Gastrocnemius medialis (tissue), 4 donors: ENCODE data around the gene CCDC107. TPM values are rescaled to one million over a fixed set of nuclear protein-coding genes. Genes with fewer than 3 reads are reported as not detected.
"Not testable (repeated sequence)": the region's sequence is repeated elsewhere in the genome, so short reads cannot be mapped to it uniquely, and the experiment has no call there.

Experiments
- ATAC-seq, 2 donors: fragments of 150-250 bp; one replicate each; pipeline ENCODE4 v1.9.1; 2016
- DNase-seq, 2 donors: peaks; one replicate each; pipeline ENCODE4 v3.0.0-alpha.2; 2019
- H3K27ac ChIP-seq, 4 donors: fragments of 200-600 bp; sonication (generic); 1 replicate in 1 of 4; 2 replicates in 3 of 4; pipeline ENCODE4 v1.5.1; 2016 to 2018; ENCODE audit warnings: mild to moderate bottlenecking in 2 of 4, moderate library complexity in 1 of 4
- H3K27me3 ChIP-seq, 3 donors: fragments of 200-600 bp; sonication (generic) in 2 of 3; 1 replicate in 1 of 3; 2 replicates in 2 of 3; pipeline versions ENCODE4 v1.5.1 to v1.6.0; 2016 to 2019; ENCODE audit warnings: mild to moderate bottlenecking in 1 of 3, moderate library complexity in 1 of 3
- H3K36me3 ChIP-seq, 2 donors: fragments of 200-600 bp; sonication (generic) in 1 of 2; one replicate each; pipeline ENCODE4 v1.5.1; 2017 to 2018
- H3K4me1 ChIP-seq, 2 donors: fragments of 200-600 bp; sonication (generic) in 1 of 2; one replicate each; pipeline ENCODE4 v1.5.1; 2016 to 2017; ENCODE audit warnings: mild to moderate bottlenecking in 2 of 2
- H3K4me3 ChIP-seq, 4 donors: fragments of 200-600 bp; sonication (generic) in 3 of 4; 1 replicate in 1 of 4; 2 replicates in 3 of 4; pipeline ENCODE4 v1.5.1; 2016 to 2019; ENCODE audit warnings: mild to moderate bottlenecking in 2 of 4
- H3K9me3 ChIP-seq, 3 donors: fragments of 200-600 bp; sonication (generic) in 2 of 3; 1 replicate in 1 of 3; 2 replicates in 2 of 3; pipeline ENCODE4 v1.5.1; 2016 to 2019
- CTCF ChIP-seq, 5 experiments: fragments of 450-650 bp in 3 of 5; fragments of 200-600 bp in 2 of 5; sonication (generic) in 2 of 5; IDR thresholded peaks in 4 of 5; conservative IDR thresholded peaks in 1 of 5; 1 replicate in 4 of 5; 2 replicates in 1 of 5; pipeline ENCODE4 v1.5.1; 2016 to 2019; ENCODE audit warnings: antibody characterized with exemption in 5 of 5, mild to moderate bottlenecking in 3 of 5, moderate library complexity in 3 of 5
- POLR2A ChIP-seq, 2 donors: fragments of 450-650 bp; IDR thresholded peaks; one replicate each; pipeline ENCODE4 v1.6.1; 2017; ENCODE audit warnings: antibody characterized with exemption in 2 of 2, mild to moderate bottlenecking in 2 of 2, moderate library complexity in 2 of 2
- in situ Hi-C, 4 donors: fragments of 200-750 bp; cut with MboI; loops; one replicate each; pipeline versions ENCODE4 v1.15.0 to v1.8.0; 2017; ENCODE audit warnings: low sequenced_read_pairs in 4 of 4
- intact Hi-C: fragments of 100-400 bp; cut with DNase I; formaldehyde crosslinking; loops from one replicate; pipeline ENCODE4 v1.15.1; 2023; ENCODE audit warnings: low total_unique reads
- total RNA-seq, 4 donors: library from RNA; depleted of rRNA; stranded (reverse); fragments of >200 nt; gene quantifications; one replicate each; pipeline versions ENCODE4 v1.1.0 to v1.2.3, GENCODE V29; 2016

CCDC107 gene
- total RNA-seq, 4 donors from 2014 or later, result 21.9 to 45.3 (median 31.5) TPM

- ATAC-seq (no peak), DNase-seq (no peak)
- H3K27me3 ChIP-seq, result no peaks in the 10 kb centered on the region
- H3K4me1 ChIP-seq, result no peaks in the 10 kb centered on the region
- no peak overlapping the region for H3K27ac ChIP-seq
- no peaks in the 10 kb centered on the region for H3K36me3 ChIP-seq
- no peak overlapping the region for H3K4me3 ChIP-seq
- H3K9me3 ChIP-seq, result no peaks in the 10 kb centered on the region
- intact Hi-C loops (no loop called here), in situ Hi-C loops (no loop called here)
- TF ChIP-seq POLR2A (IDR thresholded peaks at IDR 0.05) (no peak), CTCF (IDR thresholded peaks at IDR 0.05 in 4 of 5, conservative IDR thresholded peaks at IDR 0.05 in 1 of 5) (no peak)
These were observed 21.8 kb upstream of the CCDC107 start for GRCh38 chr9:35636135-35636876.

DNA sequence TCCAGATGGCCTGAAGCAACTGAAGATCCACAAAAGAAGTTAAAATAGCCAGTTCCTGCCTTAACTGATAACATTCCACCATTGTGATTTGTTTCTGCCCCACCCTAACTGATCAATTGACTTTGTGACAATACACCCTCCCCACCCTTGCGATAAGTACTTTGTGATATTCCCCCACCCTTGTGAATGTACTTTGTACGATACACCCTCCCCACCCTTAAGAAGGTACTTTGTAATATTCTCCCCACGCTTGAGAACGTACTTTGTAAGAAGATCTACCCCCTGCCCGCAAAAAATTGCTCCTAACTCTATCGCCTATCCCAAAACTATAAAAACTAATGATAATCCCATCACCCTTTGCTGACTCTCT is 21.2 kb upstream of the CCDC107 start:
- H3K4me1 ChIP-seq, H3K27me3 ChIP-seq, H3K36me3 ChIP-seq, ATAC-seq, in situ Hi-C loops, H3K9me3 ChIP-seq, H3K27ac ChIP-seq, H3K4me3 ChIP-seq, intact Hi-C loops, DNase-seq: not testable (repeated sequence)

- not testable (repeated sequence) for H3K27ac ChIP-seq, H3K4me1 ChIP-seq
These were observed 20.6 kb upstream of the CCDC107 start for GRCh38 chr9:35637427-35637955.

GRCh38 chr9:35638751-35639150 is 19.3 kb upstream of the CCDC107 start:
- intact Hi-C loops, H3K4me1 ChIP-seq, ATAC-seq, H3K27me3 ChIP-seq, H3K4me3 ChIP-seq, H3K36me3 ChIP-seq, in situ Hi-C loops, H3K9me3 ChIP-seq, DNase-seq, H3K27ac ChIP-seq: not testable (repeated sequence)

More at GRCh38 chr9:35637427-35637955, 20.6 kb upstream of the CCDC107 start:
- ATAC-seq, H3K36me3 ChIP-seq, in situ Hi-C loops, H3K4me3 ChIP-seq, H3K9me3 ChIP-seq, intact Hi-C loops, DNase-seq, H3K27me3 ChIP-seq: not testable (repeated sequence)

DNA sequence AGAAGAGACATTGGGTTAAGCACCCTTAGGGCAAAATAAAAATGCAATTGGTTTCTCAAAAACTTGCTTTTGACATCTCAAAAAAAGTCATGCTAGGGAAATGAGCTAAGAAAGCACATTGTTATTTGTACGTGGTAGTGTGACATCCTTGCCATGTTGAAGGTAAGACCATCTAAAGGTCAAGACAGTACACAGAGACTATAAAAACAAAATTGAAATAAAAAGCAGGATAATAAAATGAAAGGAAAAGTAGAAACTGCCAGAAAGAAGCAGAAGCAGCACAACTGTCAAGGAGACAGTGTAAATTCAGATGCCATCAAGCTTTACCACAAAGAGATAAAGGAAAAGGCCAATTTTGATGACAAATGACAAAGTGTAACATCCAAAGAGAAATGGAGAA is 18.9 kb upstream of the CCDC107 start:
- H3K9me3 ChIP-seq, intact Hi-C loops, H3K36me3 ChIP-seq, ATAC-seq, in situ Hi-C loops, H3K4me3 ChIP-seq, DNase-seq, H3K27me3 ChIP-seq, H3K27ac ChIP-seq, H3K4me1 ChIP-seq: not testable (repeated sequence)

GRCh38 chr9:35639631-35640030 is 18.5 kb upstream of the CCDC107 start:
- intact Hi-C loops (no loop called here), in situ Hi-C loops (loop anchor here in 1 of 4 donors (10.0 kb wide), 1 partner anchor 55 kb away; no protein-coding TSS in a partner anchor)
- DNase-seq, result no peak
- no peaks in the 10 kb centered on the region for H3K9me3 ChIP-seq
- ATAC-seq, result no peak
- no peak overlapping the region for H3K27ac ChIP-seq
- TF ChIP-seq CTCF (IDR thresholded peaks at IDR 0.05 in 4 of 5, conservative IDR thresholded peaks at IDR 0.05 in 1 of 5), result no peak
- no peaks in the 10 kb centered on the region for H3K36me3 ChIP-seq
- no peaks in the 10 kb centered on the region for H3K27me3 ChIP-seq
- H3K4me1 ChIP-seq, result no peaks in the 10 kb centered on the region
- no peak overlapping the region for H3K4me3 ChIP-seq

GRCh38 chr9:35640431-35640830 is 17.7 kb upstream of the CCDC107 start:
- H3K27ac ChIP-seq, H3K36me3 ChIP-seq, H3K9me3 ChIP-seq, intact Hi-C loops, H3K27me3 ChIP-seq, ATAC-seq, H3K4me1 ChIP-seq, DNase-seq, H3K4me3 ChIP-seq: not testable (repeated sequence)
- in situ Hi-C loops, result loop anchor here in 1 of 4 donors (10.0 kb wide), 1 partner anchor 54 kb away; no protein-coding TSS in a partner anchor

DNA sequence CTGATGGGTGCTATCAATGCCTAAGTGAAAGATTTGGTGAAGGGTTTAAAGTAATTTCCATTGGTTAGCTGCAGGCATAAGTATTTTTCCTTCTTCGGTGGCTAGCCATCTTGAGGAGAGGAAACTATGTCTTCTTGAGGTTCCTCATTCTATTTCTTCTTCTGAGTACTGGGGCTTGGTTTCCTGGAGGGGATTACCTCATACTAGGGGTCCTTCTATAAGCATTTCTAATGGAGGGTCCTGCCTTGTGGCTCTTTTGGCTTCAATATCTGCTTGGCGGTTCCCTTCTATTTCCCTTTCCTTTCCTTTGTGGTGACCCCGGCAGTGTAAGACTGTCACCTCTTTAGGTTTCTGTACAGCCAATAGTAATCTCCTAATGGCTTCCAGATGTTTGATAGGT is 16.6 kb upstream of the CCDC107 start:
- H3K4me1 ChIP-seq, DNase-seq, H3K27me3 ChIP-seq, ATAC-seq, H3K9me3 ChIP-seq, H3K36me3 ChIP-seq, H3K27ac ChIP-seq, intact Hi-C loops, H3K4me3 ChIP-seq: not testable (repeated sequence)
- in situ Hi-C loops, result loop anchor here in 1 of 4 donors (10.0 kb wide), 1 partner anchor 53 kb away; no protein-coding TSS in a partner anchor
